Measurements from ENCODE around the gene PHLDA1.
"Not testable (repeated sequence)": the region's sequence is repeated elsewhere in the genome, so short reads cannot be mapped to it uniquely, and the experiment has no call there.

The PHLDA1 gene

DNA sequence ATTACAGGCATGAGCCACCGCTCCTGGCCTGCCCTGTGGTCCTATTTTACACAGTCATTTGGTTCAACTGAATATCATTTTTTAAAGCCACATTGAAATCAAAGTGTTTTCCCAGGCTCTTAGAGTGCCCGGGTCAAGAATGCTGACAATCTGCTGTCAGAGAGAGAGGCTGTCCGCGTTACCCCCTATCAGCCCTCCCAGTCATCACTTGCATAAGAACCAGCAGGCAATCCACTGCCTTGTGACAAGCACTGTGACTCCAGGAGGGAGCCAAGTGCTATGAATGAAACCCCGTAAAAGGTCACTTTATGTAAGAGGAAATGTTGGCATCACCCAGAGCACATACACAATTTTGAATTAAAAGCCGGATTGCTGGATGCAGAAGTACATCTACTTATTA is 13.5 kb downstream of the PHLDA1 start:
- peak; percentile 6 for DNase-seq

DNA sequence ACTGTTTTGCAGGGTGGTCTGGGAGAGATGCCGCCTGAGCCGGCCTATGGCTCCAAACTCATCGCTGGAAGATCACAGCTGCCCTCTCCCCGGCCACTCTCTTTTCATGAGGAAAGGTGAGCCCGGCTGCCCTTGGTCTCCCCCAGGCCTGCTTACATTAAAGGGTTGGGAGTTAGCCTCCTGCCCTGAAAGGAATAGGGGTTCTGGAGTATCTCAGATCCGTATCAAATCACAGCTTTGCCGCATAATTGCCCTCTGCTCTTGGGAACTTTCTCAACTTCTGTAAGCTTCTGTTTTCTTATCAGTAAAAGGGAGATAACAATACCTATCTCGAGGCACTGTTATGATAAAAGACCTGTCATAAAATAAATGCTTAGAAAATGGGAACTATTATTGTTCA is 17.6 kb downstream of the PHLDA1 start:
- DNase-seq: no peak

DNA sequence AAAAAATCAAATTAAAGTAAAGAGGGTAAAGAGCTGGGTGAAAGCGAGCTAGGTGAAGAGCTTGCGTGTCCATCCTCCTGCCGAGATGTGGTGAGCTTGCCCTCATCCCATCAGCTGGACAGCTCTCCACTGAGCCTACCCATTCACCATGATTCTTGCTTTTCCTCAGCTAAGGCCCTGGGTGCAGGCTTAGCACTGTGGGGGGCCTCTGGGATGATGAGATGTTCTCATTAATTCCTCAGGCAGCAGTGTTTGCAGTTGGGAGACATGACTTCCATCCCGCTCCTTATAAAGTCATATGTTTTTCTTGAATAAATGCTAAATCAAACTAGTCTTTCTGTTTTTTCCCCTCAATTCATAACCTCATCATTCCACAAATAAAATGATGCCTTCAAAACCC is 18.0 kb downstream of the PHLDA1 start:
- DNase-seq: no peak

DNA sequence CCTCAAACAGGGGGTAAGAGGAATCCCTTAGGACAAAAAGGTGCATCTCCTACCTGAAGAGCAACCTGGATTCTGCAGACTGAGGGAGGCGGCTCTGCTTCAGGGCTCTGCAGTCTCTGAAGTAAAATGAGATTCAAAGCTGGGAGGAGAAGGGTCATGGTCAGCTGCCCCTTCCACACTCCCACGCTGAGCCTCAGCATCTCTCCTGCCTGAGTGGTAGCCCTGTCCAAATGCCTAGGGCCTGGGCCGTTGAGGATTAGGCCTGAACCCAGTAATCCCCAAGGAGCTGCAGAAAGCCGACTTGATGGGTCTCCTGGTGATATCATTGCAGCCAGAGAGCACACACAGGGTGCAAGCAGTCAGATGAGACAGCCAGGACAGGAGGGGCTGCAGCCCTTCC is 18.9 kb downstream of the PHLDA1 start:
- no peak for DNase-seq

DNA sequence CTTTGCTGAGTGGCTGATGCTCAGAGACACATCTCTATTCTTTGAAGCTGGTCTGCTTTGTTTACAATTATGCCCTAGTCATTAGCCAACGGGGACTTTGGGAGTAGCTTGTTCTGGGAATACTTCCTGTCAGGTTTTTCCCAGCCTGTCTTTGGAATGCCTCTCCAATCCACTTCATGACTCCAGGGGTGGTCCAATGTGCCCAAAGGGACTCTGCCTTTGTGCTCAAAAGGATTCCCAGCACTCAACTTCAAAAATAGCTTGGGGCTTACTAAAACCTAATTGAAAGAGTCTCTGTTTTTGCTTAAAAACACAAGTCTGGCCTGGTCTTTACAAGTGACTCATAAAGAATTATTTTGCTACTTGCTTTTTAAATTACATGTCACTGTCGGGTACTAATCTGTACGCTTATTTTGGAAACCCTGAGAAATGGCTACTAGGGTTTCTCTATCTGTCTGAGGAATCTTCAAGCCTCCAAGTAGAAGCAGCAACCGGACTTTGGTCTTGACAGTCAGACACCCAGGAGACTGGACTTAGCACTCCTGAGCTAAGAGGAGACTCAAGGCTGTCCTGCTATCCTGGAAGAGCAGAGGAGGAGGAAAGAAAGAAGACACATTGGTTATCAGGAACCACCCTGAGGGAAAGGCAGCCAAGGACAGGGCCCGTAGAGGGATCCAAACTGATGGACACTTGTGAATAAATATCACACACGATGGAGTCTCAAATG is 20.7 kb downstream of the PHLDA1 start:
- no peak for DNase-seq

DNA sequence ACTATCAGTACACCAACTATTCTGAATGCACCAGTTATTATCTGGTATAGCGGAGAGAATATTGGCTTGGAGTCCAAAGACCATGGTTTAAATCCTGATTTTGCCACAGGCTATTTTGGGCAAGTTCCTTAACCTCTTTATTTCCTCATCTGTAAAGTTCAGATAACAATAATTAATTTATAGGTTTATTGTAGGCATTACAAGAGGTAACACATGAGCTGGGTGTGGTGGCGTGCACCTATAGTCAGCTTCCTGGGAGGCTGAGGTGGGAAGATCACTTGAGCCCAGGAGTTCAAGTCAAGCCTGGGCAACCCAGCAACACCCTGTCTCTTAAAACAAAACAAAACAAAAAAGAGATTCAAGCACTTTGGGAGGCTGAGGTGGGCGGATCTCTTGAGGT is 23.1 kb downstream of the PHLDA1 start:
- DNase-seq: no peak

DNA sequence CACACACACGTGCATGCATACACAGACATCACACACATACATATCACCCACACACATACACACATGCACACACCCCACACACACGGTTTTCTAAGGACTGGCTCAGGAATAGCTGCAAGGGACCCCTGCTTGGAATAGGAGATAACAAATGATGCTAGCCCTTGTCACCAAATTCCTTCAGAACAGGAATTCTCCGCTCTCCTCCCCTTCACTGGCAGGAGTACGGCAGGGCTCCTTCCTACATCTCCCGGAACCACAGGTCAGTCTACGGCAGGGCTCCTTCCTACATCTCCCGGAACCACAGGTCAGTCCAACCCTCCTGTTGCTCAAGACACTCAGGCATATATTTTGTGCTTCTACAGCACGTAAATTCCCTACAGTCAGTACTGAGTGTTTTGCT is 23.9 kb downstream of the PHLDA1 start:
- no peak for DNase-seq

DNA sequence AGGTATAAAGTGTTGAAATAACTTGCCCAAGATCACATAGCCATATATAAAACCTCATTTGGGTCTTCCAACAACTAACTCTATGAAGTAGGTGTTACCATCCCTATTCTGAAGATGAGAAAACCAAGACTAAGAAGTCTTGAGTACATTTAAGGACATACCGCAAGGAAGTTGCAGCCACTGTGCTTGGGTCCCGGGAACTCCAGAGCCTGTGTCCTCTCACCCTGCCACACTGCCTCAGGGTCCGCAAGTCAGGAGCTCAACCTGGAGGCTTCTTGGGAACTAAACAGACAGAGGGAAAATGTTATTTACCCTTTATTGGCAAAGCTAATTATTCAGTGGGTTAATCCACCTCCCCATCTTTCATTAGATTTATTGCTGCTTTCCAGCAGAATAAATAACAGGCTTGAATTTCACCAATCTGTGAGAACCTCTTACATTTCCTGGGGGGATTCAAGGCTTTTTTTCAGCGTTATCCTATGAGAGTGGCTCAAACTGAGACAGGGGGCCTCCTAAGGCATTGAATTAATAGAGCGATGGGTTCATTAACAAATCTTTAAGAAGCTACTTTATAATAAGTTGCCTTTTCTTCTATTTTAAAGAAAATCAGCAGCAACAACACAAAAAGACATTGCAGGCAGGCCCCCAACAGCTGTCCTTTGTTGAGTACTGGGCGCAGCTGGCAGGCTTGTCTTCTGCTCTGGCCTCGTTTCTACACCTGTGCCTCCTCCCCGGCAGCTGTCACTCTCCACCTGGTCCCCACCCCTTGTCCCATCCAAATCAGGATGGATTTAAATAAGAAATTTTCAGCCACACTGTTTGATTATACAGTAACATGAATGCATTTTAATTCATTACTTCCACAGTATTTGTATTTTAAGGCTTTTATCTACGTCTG is 25.3 kb downstream of the PHLDA1 start:
- no peak for DNase-seq

DNA sequence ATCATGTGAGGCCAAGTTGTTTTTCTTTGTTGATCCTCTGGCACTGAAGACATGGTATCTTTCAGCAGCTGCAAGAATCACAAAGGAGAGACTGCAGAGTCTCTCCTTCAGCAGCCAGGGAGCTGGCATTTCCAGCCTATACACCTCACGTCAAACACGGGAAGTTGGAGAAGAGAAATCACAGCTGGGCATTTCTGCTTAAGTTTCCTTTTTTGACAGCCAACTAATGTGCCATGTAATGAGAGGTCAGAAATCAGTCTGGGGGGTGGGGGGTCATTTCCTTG is 28.3 kb downstream of the PHLDA1 start:
- no peak for DNase-seq

DNA sequence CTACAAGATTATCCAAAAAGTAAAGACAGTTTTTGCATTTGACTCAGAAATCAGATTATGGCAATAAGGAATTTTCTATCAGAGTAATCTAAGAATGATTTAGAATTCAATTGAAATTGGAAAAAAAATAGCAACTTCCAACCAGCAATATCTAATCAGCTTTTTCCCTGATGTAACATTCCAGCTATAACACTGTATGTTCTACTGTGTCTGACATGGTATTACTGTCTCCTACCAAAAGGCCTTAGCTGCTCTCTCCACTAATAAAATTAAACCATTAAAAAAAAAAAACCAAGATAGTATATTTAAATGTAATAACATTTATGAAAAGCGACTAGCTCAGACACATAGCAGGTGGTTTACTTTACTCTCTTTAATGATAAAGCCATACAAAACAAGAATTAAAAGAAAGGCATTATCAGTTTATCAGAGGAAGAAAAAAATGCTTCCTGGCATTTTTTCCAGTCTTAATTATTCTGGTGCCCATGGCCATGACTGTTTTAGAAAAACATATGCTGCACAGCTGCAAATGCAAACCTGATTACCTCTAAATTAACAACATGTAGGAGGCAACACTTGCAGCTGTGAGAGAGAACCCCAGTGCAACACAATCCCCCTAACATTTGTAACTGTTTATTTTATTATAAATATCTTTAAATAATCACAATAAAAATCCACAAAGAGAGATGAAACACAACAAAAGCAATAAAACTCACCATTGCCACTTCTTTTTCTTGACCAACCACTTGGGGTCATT is 28.8 kb downstream of the PHLDA1 start:
- no peak for DNase-seq

DNA sequence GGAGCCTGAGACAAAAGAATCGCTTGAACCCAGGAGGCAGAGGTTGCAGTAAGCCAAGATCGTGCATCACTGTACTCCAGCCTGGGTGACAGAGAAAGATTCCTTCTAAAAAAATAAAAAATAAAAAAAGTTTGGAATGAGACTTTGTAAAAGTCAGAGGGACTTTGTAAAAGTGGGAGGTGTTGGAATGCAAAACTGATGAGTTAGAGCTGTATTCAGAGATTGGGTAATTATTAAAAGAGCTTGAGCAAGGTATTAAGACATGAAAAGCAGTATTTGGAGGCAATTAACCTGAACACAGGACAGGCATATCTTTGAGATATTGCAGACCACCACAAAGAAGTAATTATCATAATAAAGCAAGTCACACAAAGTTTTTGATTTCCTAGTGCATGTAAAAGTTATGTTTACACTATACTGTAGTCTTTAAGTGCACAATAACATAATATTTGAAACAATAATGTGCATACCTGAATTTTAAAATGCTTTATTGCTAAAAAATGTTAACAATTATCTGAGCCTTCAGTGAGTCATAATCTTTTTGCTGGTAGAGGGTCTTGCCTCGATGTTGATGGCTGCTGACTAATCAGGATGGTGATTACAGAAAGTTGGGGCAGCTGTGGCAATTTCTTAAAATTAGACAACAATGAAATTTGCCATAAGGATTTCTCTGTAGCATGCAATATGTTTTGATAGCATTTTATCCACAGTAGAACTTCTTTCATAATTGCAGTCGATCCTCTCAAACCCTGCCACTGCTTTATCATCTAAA is 33.1 kb downstream of the PHLDA1 start:
- no peak for DNase-seq

DNA sequence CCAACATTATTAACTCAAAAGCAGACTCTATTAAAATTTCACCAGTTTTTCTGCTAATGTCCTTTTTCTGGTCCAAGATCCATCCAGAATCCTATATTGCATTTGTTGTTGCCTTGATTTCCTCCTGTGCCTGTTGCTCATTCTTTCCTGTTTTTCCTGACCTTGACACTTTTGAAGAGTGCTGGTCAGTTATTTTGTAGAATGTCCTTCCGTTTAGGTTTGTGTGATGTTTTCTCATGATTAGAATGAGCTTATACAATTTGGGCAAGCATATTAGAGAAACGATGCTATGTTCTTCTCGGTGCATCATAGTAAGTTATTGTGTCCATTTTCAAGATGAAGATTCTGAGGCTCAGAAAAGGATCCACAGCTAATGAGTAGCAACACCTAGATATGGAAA is 33.9 kb downstream of the PHLDA1 start:
- no peak for DNase-seq

DNA sequence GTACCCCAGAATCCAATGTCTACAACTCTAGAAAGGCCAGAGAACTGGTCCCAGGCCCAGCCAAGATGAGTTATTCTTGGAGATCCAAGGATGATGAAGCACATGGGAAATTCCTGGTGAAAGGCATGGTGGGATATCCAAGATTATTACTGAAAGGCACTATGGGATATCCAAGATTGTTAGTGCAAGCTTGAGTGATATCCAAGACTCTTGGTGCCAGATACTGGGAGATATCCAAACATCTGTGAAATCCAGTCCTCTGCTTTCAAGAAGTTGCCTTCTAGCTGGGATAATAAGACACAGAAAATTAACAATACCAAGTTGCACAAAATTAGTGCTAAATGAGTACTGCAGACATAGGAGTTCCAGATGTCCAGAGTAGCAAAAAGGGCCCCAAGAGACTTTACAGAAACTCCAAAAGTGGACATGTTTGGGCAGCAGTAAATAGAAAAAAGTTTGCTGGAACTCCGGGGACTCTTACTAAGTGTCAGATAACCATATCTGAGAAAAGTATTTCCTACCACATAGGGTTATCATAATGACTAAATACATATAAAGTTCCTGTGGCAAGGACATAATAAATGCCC is 34.6 kb downstream of the PHLDA1 start:
- no peak for DNase-seq

DNA sequence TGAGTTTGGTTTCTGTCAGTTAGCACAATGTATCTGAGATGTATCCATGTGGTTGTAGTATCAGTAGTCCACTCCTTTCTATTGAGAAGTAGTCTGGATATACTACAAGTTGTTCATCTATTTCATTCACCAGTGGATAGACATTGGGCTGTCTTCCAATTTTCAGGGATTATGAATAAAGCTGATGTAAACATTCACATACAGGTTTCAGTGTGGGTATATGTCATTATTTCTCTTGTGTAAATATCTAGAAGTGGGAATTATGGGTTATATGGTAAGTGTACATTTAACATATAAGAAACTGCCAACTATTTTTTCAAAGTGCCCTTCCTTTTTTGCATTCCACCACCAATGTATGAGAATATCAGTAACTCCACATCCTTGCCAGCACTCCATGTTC is 35.9 kb downstream of the PHLDA1 start:
- DNase-seq: no peak

DNA sequence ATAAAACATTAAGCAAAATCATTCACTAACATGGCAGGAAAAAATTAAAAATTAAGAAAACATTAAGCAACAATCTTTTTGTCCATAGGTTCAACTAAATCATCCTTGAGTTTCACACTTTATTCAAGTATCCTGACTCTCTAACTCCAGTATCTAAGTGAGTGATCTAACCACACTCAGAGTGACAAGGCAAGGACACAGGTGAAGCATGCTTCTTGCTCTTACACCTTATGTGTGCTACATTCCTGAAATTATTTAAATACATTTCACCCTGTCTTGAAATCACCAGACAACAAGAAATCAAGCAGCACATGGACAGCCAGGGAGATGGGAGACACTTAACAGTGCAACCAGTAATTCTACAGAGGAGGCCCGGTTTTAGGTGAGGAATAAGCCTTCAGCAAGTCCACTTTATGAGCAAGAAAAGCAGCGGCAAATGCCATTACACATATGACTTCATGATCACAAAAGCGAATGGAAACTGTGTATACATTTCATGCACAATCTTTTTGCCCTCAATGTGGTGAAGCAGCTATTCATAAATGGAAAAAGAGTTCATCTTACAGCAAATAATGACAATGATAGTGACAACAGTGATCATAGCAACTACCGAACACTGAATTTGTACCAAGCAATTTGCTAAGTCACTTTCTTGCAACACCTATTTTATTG is 37.4 kb downstream of the PHLDA1 start:
- no peak for DNase-seq

DNA sequence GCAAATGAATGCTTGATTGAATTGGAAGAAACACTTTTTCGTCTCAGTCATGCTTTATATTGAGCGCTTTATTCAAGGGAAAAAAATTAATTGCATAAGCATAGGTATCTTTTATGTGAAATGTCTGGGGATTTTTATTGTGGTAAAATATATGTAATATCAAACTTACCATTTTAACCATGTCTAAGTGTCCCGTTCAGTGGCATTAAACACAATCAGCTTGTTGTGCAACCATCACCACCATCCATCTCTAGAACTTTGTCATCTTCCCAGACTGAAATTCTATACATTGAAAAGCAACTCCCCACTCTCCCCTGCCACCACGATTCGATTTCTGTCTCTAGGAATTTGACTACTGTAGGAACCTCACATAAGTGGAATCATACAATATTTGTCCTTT is 39.8 kb downstream of the PHLDA1 start:
- no peak for DNase-seq

DNA sequence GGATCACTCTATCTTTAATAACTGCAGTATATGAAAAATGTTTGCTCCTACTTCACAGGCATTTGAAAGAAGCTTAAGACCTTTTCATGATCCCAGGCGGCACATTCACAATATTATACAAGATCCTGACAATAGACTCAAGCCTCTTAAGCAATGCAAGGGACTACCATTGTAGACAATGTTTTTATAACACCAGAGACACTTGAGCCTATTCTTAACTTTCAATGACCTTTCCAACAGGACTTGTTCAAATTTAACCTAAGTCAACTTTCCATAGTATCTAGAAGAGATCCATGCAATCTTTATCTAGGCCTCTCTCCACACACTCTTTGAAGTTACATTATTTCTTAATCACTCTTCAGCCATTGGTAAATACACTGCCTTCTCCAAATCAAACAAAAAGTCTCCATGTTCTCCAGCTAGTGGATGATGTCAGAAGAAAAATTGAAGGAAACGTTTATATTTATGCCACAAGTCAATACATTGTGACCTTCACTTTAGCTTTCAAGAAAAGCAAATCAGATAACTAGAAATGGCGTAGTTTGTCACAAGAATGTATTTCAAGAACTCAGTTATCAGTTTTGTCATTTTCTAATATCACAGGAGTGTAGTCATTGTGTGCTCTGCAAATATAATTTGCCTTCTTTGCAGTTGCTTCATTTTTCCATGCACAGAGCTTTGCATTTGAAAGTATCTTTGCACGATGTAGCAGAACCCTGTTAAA is 41.2 kb downstream of the PHLDA1 start:
- no peak for DNase-seq

DNA sequence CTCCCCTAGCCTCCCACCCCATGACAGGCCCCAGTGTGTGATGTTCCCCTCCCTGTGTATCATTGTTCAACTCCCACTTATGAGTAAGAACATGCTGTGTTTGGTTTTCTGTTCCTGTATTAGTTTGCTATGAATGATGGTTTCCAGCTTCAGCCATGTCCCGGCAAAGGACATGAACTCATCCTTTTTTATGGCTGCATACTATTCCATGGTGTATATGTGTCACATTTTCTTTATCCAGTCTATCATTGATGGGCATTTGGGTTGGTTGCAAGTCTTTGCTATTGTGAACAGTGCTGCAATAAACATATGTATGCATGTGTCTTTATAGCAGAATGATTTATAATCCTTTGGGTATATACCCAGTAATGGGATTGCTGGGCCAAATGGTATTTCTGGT is 43.9 kb downstream of the PHLDA1 start:
- not testable (repeated sequence) for DNase-seq

DNA sequence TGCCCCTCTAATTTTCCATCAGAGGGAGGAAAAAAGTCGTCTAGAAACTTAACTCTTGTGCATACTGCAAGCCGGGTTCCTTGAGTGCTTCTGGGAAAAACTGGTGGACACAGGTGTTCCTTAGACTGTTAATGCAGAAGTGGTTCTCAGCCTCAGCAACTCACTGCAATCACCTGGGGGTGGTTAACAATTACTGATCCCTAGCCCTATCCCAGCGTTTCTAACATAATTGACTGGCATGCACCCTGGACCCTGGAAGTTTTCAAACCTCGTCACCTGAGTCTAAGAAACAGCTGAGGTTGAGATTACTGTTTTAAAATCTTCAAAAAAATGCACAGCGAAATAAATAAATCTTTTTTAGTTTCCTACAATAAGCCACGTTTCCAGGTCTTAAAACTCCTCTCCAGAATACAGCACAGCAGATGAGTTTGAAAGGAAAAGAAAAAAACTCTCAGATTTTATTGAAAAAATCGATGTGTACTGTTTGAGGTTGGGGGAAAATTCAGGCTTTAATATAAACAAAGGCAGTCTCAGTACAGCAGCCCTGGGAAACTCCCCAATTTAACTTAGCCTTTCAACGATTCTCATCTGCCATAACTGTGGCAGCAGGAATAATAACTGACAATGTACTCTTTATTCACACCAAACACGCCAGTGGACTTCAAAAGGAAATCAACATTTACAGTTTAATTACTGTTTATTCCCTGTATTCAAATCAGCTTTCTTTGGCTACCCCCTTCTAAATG is 45.4 kb downstream of the PHLDA1 start:
- no peak for DNase-seq

DNA sequence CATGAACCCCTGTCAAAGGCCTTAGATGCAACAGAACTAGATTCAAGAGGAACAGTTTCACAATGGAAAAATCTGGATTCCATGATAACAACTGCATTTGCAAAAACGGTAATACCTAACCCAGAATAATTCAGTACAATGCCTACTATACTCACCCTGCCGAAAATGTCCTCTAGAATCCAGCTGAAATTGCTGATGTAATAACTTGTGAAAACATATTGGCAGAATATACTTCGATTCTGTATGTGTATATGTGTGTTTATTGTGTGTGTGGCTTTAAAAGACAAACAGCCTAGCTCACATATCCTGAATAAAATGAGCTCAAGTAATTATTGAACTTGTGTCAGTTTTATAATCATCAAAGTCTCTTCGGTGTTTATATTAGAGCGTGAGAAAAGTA is 46.0 kb downstream of the PHLDA1 start:
- DNase-seq: no peak
